Measurements from ENCODE around the gene CAPN9.

CAPN9 gene

DNA sequence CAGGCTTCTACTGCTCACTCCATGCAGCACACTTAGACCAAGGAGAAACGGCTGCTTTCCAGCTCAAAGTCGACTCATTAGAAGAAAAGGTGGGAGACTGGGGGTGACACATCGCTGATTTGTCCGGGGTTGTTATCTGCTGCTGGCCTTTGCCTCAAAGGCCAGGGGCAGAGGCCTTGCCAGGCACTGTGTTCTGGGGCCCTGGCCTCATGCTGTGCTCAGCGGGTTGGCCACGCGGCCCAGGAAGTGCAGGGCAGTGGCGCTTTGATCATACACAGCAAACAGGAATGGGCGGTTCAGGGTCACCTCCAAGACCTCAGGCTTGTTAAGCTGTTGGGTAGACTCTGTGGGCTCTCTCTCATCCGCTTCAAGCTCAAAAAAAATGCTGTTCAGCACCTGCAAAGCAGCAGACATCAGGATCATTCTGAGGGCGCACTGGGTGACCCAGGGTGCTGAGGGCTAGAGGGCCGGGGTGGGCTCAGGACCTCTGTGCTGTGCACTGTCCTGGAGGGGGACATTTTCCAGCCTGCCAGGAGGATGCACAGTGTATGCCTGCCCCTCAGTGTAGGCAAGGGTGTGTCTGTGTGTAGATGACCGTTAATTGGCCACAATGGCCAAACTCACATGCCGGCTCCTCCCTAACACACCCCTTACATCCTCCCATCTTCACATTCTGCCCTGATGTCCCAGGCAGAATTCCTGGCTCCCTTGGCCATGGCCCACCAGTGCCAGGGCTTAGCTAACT, 44.1 kb upstream of the CAPN9 start:
- H3K4me3 ChIP-seq (ENCODE audit: low read length), result no peak overlapping the region
- TF ChIP-seq, protein P1, sequence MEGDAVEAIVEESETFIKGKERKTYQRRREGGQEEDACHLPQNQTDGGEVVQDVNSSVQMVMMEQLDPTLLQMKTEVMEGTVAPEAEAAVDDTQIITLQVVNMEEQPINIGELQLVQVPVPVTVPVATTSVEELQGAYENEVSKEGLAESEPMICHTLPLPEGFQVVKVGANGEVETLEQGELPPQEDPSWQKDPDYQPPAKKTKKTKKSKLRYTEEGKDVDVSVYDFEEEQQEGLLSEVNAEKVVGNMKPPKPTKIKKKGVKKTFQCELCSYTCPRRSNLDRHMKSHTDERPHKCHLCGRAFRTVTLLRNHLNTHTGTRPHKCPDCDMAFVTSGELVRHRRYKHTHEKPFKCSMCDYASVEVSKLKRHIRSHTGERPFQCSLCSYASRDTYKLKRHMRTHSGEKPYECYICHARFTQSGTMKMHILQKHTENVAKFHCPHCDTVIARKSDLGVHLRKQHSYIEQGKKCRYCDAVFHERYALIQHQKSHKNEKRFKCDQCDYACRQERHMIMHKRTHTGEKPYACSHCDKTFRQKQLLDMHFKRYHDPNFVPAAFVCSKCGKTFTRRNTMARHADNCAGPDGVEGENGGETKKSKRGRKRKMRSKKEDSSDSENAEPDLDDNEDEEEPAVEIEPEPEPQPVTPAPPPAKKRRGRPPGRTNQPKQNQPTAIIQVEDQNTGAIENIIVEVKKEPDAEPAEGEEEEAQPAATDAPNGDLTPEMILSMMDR (conservative IDR thresholded peaks at IDR 0.05; ENCODE audit: low read depth, low read length), result no peak
- DNase-seq (ENCODE audit: low read depth), result no peak

DNA sequence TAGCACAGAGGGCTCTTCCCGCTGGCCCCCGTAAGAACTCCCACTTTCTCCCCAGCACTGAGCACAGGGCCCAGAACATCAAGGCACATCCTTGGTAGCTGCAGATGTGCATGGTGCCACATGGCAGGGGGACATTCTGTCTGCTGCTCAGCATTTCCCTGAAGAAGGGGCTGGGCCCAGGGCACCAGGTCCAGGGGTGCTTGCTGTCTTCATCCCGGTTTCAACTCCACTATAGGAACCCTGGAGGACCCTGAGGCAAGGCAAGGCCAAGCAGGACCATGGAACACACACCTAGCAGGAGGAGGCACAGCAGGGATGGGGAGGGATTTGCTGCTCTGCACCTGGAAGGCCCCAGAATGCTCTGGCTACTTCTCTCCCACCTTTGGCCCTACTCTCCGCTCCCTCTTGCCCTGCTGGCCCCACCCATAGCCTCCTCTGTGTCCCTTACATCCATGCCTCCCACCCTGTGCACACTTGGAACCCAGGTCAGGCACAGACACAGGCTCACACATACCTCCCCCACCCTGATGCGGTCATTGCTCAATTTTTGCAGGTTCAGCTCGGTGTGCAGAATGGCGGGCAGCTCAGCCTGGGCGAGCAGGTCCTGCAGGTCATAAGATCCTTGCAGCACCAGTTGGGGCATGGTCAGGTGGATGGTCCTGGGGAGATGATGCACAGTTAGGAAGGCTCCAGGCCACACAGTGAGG, 43.4 kb upstream of the CAPN9 start:
- TF ChIP-seq, protein P1 (conservative IDR thresholded peaks at IDR 0.05; ENCODE audit: low read depth, low read length), result no peak
- H3K4me3 ChIP-seq (ENCODE audit: low read length), result no peak overlapping the region
- DNase-seq (ENCODE audit: low read depth), result no peak

GRCh38 chr1:230704830-230705229, 42.4 kb upstream of the CAPN9 start:
- DNase-seq (ENCODE audit: low read depth), result no peak
- no peak overlapping the region for H3K4me3 ChIP-seq (ENCODE audit: low read length)
- TF ChIP-seq, protein P1 (conservative IDR thresholded peaks at IDR 0.05; ENCODE audit: low read depth, low read length), result no peak

DNA sequence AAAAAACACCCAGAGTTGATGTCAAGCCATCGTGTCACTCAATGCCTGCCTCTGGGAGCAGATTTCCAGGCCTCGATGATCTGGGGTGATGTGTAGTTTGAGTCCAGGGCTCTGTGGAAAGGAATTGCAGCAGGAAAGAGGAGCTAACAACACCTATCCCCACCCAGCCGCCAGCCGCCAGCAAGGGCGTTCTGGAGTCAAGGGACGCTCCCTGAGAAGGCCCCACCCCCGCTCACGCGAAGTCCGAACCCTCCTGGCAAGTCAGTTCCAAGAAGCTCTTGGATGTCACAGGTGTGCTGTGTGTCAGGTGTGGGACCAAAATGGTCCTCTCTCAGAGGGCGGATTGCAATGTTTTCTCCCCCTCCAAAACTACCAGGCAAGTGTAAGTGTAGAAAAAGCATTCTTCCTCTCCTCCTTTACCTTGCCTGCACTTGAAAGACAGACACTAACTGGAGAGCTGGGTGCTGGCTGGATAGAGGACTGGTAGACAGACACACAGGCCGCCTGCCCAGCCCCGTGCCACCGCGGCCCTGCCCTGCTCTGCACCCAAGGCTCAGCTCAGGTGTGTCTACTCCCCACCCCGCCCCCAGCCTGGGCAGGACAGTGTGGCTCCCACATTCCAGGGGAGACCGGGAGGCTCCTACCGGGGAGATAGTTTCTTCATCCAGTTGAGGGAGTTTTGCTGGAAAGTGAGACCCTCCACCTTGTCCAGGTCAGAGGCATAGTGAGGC, 41.7 kb upstream of the CAPN9 start:
- H3K4me3 ChIP-seq (ENCODE audit: low read length), result no peak overlapping the region
- no peak for DNase-seq (ENCODE audit: low read depth)
- TF ChIP-seq, protein P1 (conservative IDR thresholded peaks at IDR 0.05; ENCODE audit: low read depth, low read length), result no peak

DNA sequence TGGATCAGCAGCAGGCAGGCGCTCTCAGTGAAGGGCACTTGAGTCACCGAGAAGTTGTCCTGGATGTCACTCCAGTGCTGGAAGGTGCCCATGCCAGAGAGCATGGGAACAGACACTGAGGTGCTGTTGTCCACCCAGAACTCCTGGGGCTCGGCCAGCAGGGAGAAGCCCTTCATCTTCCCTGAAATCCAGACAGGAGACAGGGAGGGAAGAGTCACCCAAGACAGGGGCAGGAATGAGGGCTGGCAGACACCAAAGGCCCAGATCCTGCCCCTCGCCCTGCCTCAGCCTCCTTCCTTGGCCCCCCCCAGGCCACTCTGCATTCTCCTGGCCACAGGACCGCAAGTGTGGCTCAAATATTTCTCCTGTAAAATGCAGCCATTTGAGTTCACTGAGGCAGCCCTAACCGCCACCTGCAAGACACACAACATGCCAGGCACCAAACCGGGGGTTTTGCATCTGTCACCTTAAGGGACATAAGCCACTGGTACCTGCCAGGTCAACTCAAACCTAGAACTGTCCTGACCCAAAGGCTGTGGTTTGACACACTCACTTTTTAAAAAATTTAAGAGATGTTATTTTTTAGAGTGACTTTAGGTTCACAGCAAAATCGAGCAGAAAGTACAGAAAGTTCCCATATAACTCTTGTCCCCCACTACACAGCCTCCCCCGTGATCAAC, 41.0 kb upstream of the CAPN9 start:
- DNase-seq (ENCODE audit: low read depth), result no peak
- TF ChIP-seq, protein P1 (conservative IDR thresholded peaks at IDR 0.05; ENCODE audit: low read depth, low read length), result no peak
- no peak overlapping the region for H3K4me3 ChIP-seq (ENCODE audit: low read length)

DNA sequence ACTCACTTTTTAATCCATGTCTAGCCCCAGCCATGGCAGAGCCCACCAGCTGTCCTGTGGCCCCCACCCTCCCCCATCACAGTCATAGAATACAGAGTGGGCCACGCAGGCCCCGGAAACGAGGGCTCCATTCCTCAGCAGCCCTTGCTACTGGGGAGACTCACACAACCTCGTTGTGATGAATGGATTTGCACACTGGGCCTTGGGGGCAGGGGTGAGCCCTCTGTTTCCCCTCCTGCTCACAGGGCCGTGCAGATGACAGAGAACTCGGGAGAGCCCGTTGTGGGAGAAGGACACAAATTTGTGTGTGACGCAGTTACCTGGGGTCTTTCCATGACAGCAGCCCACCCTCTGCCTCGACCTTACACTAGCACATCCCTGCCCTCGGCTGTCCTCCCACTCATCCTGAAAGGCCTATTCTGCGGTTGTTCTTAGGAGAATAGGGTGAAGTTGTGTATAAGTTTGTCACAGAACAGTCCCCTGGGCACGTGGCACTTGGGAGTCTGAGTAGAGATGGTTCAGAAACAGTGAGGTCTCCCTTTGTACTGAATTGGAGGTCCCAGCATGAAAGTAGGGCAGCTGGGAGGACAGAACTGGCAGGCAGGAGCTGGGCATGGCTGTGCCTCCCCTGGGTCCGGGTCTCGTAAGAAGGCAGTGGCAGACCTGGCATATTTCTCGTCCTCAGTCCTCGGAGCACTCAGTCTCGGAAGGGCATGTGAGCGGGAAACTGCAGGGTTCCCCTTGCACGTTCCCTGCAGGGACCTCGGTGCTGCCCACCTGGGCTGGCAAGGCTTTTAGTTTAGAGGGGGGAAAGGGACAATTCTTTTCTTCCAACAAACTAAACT, 40.1 kb upstream of the CAPN9 start:
- TF ChIP-seq, protein P1 (conservative IDR thresholded peaks at IDR 0.05; ENCODE audit: low read depth, low read length), result no peak
- H3K4me3 ChIP-seq (ENCODE audit: low read length), result no peak overlapping the region
- DNase-seq (ENCODE audit: low read depth), result no peak
